NCI-H526 treated with DMSO at 0.1 percent for 48 hours (cell line): ENCODE data around the gene PLEKHG4B.
"Not testable (repeated sequence)": the region's sequence is repeated elsewhere in the genome, so short reads cannot be mapped to it uniquely, and the experiment has no call there.

Experiments used
- DNase-seq: peaks from one replicate; lab custom pipeline; 2025; lab: John Stamatoyannopoulos, UW

PLEKHG4B gene

DNA sequence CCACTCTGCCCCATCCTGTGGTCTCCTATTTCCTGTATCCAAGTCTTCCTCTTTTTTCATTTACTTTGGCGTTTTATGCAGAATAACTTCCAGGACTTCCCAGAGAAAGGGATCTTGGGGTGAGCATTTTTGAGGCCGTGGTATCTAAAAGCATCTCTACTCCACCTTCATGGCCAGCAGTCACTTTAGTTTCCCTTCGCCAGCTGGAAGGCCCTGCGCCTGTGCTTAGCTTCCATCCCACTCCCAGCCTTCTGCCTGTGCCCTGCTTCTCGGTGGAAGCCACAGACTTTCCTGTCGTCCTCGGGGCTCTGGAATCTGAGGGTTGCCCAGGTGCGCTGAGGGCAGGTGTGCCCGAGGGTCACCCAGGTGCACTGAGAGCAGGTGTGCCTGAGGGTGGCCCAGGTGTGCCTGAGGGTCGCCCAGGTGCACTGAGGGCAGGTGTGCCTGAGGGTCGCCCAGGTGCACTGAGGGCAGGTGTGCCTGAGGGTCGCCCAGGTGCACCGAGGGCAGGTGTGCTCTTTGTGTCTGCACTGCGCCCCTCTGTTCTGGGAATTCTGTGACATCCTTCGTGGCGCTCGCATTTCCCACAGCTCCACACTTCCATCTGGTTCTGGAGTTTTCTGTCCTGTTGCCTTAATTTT is 67.0 kb downstream of the PLEKHG4B start:
- DNase-seq, result no peak

- DNase-seq, result no peak
Observed at GRCh38 chr5:159448-160172, 67.6 kb downstream of the PLEKHG4B start.

DNA sequence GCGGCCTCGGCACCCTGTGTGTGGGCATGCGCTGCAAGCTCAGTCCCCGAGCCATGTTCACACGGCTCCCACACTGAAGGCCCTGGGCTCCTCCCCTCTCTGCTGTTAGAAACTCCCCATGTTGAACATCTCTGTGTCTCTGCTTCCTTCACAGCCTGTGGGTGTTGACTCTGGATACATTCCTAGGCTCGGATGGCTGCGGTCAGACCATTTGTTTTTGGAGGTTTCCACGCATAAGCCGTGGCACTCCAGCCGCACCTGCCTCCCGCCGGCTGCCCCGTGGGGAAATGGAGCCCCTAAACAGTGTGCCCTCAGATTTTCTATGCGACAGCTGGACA is 68.2 kb downstream of the PLEKHG4B start:
- DNase-seq, result no peak

- DNase-seq, result no peak
Observed at GRCh38 chr5:160921-161802, 69.2 kb downstream of the PLEKHG4B start.

GRCh38 chr5:161803-162110 is 69.8 kb downstream of the PLEKHG4B start:
- DNase-seq, result no peak

DNA sequence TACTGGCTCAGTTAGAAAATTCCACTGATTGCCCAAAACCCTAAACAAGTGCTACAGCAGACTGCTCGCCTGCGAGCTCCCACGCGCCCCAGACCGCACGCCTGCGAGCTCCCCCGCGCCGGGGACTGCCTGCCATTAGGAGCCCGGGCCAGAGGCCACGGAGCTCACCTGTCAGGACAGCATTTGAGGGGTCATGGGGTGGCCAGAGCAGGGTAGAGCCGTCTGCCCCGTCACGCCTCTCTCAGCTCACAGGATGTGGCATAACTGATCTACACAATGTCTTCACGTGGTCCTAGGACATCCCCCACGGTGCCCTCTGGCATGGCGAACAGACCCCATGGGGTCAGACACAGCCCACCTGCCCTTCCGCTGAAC is 70.2 kb downstream of the PLEKHG4B start:
- DNase-seq, result no peak

GRCh38 chr5:162565-163337 is 70.8 kb downstream of the PLEKHG4B start:
- no peak for DNase-seq

DNA sequence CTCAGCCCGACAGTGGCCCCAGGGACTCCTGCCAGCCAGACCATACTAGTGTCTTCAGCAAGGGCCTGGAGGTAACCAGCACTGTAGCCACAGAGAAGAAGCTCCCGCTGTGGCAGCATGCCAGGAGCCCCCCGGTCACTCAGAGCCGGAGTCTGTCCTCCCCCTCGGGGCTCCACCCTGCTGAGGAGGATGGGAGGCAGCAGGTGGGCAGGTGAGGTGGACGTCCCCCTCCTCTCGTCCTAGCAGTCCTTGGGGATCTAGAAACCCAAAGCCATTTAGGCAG is 71.3 kb downstream of the PLEKHG4B start:
- DNase-seq, result no peak

DNA sequence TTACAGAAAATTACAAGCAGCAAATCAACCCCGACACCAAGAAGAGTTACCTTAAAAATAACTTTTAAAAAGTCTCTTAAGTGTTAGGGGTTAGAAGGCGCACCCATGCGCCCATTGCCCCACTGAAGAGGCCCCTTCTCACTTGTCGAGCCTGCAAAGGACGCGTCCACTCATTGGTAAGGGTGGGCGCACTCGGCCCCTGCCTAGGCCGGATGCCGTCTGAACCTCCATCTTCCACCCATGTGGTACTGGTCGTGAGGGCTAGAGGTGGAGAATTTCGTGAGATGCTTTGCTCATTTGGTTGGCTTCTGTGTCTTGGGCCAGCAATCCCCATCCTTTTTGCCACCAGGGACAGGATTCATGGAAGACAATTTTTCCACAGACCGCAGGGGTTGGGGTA is 71.9 kb downstream of the PLEKHG4B start:
- DNase-seq, result no peak

DNA sequence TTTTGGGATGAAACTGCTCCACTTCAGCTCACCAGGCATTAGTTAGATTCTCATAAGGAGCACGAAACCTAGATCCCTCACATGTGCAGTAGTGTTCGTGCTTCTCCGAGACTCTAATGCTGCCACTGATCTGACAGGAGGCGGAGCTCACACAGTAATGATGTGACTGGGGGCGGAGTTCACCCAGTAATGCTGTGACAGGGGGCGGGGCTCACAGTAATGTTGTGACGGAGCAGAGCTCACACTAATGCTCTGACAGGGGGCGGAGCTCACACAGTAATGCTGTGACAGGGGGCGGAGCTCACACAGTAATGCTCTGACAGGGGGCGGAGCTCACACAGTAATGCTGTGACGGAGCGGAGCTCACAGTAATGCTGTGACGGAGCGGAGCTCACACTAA is 72.3 kb downstream of the PLEKHG4B start:
- DNase-seq, result no peak

DNA sequence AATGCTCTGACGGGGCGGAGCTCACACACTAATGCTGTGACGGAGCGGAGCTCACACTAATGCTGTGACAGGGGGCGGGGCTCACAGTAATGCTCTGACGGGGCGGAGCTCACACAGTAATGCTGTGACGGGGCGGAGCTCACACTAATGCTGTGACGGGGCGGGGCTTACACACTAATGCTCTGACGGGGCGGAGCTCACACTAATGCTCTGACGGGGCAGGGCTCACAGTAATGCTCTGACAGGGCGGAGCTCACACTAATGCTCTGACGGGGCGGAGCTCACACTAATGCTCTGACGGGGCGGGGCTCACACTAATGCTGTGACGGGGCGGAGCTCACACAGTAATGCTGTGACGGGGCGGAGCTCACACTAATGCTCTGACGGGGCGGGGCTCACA is 72.8 kb downstream of the PLEKHG4B start:
- DNase-seq, result not testable (repeated sequence)

DNA sequence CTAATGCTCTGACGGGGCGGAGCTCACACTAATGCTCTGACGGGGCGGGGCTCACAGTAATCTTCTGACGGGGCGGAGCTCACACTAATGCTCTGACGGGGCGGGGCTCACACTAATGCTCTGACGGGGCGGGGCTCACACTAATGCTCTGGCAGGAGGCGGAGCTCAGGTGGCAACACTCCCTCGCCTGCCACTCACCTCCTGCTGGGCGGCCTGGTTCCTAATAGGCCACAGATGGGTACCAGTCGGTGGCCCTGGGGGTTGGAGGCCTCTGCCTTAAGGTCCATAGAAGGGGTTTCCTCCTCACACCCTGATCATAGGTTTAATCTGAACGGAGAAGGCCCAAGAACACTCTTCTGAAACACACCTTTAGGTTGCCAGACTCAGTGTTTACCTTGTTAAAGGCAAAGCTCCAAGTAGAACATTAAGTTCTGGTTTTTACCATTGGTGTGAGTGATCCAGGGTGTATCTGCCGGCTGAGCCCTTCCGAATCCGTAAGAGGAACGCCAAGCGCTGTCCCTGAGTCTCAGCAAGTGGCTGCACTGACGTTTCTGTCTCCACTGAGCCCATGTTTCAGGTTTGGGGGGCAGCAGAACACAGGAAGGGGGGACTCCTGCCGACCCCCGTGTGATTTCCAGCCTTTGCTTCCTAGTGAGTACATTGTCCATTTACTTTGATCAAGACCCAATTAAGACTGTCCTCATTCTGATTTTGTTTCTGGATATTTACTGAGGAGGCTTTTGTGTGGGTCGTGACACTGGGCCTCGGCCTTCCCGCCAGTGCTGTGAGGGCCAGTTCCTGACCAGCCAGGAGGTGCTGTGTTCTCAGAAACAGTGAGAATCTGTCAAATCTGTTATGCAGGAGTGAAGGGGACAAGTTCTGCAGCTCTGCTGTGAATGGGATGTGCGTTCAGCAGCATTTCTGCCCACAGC is 74.7 kb downstream of the PLEKHG4B start:
- DNase-seq, result no peak

GRCh38 chr5:167511-167910 is 75.5 kb downstream of the PLEKHG4B start:
- no peak for DNase-seq

- no peak for DNase-seq
Observed at GRCh38 chr5:167982-168660, 76.2 kb downstream of the PLEKHG4B start.

DNA sequence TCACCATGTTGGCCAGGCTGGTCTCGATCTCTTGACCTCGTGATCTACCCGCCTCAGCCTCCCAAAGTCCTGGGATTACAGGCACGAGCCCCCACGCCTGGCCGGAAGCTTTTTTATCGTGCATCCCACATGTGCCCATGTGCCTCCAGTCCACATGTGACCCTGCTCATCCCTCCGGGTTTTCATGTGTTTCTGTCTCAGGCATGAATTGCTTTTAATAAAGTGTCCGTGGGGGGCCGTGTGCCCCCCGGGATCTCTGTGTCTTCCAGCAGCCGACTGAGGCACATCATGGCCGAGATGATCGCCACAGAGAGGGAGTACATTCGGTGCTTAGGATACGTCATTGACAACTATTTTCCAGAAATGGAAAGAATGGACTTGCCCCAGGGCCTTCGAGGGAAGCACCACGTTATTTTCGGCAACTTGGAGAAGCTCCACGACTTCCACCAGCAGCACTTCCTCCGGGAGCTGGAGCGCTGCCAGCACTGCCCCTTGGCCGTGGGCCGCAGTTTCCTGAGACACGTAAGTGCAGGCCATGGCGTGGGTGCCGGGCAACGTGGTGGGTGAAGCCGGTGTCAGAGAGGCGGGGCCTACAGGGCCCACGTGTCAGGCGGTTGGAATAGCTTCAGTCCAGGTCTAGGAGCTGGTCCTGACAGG is 77.2 kb downstream of the PLEKHG4B start:
- no peak for DNase-seq

DNA sequence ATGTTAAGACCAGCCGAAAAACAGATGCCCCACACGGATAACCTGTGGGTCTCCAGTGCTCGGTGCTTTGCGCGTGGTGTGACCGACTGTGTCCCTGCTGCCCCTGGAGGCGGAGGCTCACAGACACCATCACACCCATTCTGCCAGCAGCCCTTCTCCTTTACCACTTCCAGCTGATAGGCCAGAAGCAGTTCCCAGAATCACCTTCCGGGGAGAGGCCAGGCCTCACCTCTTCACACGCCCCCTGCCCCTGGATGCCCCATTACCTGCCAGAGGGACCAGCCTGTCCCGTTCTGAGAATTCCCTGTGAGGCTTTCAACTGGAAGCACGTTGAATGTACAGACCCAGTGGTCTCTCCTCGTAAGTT is 77.7 kb downstream of the PLEKHG4B start:
- DNase-seq, result no peak

DNA sequence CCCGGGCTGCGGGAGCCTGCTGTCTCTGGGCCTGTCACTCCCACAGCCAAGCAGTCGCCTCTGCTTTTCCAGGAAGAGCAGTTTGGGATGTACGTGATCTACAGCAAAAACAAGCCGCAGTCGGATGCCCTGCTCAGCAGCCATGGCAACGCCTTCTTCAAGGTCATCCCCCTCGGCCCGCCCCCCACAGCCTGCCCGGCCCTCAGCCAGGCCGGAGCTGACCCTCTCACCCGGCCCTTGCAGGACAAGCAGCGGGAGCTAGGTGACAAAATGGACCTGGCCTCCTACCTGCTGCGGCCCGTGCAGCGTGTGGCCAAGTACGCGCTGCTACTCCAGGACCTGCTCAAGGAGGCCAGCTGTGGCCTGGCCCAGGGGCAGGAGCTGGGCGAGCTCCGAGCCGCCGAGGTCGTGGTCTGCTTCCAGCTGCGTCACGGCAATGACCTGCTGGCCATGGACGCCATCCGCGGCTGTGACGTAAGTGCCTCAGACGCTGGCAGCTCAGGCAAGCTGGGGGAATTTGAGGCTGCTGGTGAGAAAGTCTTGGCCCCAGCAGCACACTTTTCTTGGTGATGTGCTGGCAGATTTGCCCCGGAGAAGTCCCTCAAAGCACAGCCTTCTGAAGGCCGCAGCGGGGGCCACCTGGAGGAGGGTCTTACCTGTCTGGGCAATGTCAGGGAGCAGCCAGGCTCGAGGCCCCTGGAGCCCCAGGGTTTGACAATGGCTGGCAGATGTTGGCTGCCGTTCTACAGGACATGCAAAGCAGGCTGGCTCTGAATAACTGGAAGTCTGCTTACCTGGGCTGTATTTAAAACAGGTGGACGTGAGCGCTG is 79.2 kb downstream of the PLEKHG4B start:
- peak; percentile 74 for DNase-seq

GRCh38 chr5:171801-172331 is 79.9 kb downstream of the PLEKHG4B start:
- DNase-seq, result no peak

GRCh38 chr5:172421-172820 is 80.5 kb downstream of the PLEKHG4B start:
- no peak for DNase-seq
